Measurements from ENCODE around the gene AKR1C1.
"Not testable (repeated sequence)": the region's sequence is repeated elsewhere in the genome, so short reads cannot be mapped to it uniquely, and the experiment has no call there.

AKR1C1 gene

GRCh38 chr10:5014936-5015335 lies 51.7 kb downstream of the AKR1C1 start:
- DNase-seq (ENCODE audit: low spot score), result no peak
- TF ChIP-seq CTCF (IDR thresholded peaks at IDR 0.05; ENCODE audit: borderline replicate concordance, control extremely low read depth, extremely low read depth, insufficient read depth, missing control alignments), result no peak
- in situ Hi-C loops (cut with MboI; ENCODE audit: low sequenced_read_pairs, unreplicated experiment), result no loop called here

DNA sequence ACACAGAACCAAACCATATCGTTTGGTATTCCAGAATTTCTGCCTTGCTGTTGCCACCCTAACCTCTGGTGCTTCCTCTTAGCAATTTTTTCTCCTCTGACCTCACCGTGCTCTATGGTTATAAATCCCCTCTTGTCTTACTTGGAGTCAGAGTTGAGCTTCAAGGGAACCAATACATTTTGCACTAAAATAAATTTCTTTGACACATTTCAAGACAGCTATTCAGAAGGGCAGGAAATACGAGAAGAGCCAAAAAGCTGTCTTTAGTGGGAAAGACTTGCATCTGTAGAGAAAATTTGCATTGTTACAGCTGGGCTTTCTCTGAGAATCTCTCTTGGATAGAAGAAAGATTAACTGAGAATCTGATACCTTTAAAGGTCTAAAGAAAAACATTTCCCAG lies 54.9 kb downstream of the AKR1C1 start:
- in situ Hi-C loops (cut with MboI; ENCODE audit: low sequenced_read_pairs, unreplicated experiment), result no loop called here
- DNase-seq (ENCODE audit: low spot score), result no peak
- no peak for TF ChIP-seq CTCF (IDR thresholded peaks at IDR 0.05; ENCODE audit: borderline replicate concordance, control extremely low read depth, extremely low read depth, insufficient read depth, missing control alignments)

GRCh38 chr10:5018671-5019277 lies 55.6 kb downstream of the AKR1C1 start:
- DNase-seq (ENCODE audit: low spot score); in situ Hi-C loops (cut with MboI; ENCODE audit: low sequenced_read_pairs, unreplicated experiment): not testable (repeated sequence)

DNA sequence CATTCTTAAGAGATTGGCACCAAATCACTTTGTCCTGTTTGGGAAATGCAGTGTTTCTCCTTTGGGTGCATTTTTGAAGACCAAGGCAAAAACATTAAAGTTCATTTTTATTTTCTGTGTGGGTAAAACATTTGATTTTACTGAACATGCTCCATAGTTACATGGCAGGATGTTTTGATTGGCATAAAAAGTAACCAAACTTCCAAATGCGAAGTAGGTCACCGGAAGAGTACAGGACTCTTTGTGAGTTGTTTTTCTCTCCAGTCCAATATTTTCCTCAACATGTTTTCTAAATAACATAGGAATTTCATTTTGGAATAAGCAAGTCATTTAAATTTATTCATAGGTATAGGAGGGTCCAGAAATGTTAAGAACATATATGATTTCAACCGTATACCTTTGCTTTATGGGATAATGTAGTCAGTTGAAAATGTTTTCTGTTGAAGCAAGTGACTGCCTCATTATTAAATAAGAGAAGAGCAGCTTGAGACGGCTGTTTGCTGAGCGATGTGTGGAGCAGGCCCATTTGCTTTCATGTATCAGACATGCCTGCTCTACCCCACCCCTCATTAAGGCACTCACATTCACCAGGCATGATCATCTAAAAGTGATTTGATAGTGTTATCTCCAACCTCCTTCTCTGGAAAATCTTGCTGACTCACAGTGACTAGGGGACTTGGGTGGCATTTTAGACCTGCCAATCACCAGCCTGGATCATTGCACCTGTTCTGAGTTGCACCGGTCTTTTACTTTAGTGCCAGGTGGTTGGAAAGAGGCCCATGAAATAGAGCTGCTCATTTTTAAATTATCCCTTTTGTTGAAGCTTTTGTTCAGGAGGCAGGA lies 56.8 kb downstream of the AKR1C1 start:
- in situ Hi-C loops (cut with MboI; ENCODE audit: low sequenced_read_pairs, unreplicated experiment); DNase-seq (ENCODE audit: low spot score): not testable (repeated sequence)

- in situ Hi-C loops (cut with MboI; ENCODE audit: low sequenced_read_pairs, unreplicated experiment), result not testable (repeated sequence)
Observed at GRCh38 chr10:5021624-5022290, 58.5 kb downstream of the AKR1C1 start.

DNA sequence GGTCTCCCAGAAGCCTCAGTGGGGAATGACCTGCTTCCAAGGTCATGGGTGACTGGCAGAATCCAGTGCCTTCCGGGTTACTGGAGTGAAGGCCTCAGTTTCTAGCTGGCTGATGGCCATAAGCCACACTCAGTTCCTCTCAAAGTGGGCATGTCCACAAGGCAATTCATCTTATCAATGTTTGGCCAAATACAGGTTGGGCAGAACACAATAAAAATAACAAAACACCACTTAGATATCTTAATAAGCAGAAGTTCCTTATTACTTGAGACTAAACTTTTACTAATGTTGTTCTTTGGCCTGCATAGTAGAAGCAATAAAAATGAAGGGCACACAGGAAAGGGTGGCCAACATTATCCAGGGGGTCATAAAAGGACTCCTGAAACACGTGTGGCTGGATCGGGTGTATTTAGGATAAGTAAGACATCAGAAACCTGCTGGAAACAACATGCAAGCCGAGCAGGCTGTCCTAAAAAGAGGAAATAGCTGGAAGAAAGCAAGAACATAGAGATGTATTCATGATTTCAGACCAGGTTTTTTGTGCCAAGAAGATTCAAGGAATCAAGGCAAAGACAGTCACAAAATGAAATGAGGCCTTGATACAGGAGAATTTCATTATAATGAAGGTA lies 60.1 kb downstream of the AKR1C1 start:
- no peak for TF ChIP-seq CTCF (IDR thresholded peaks at IDR 0.05; ENCODE audit: borderline replicate concordance, control extremely low read depth, extremely low read depth, insufficient read depth, missing control alignments)
- DNase-seq (ENCODE audit: low spot score), result no peak
- in situ Hi-C loops (cut with MboI; ENCODE audit: low sequenced_read_pairs, unreplicated experiment), result no loop called here

More at GRCh38 chr10:5021624-5022290, 58.5 kb downstream of the AKR1C1 start:
- DNase-seq (ENCODE audit: low spot score), result not testable (repeated sequence)

DNA sequence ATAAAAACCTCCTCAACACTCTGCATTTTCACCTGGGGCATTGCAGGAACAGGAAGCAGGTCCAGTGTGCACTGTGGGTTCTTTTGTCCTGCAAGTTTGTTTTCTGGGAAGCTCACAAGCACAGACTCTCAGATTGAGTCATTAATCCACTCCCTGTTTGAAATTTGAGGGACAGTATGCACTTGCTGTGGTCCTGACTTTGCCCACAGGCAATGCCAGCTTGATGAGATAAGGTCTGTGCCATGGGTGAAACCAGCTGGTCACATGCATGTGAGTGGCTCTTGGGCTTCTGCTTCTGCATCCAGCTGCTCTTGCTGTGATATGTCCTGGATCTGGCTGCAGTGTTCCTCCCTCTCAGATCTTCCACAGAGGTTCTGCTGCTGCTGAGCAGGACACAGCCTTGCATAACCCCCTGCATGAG lies 62.3 kb downstream of the AKR1C1 start:
- in situ Hi-C loops (cut with MboI; ENCODE audit: low sequenced_read_pairs, unreplicated experiment), result not testable (repeated sequence)

DNA sequence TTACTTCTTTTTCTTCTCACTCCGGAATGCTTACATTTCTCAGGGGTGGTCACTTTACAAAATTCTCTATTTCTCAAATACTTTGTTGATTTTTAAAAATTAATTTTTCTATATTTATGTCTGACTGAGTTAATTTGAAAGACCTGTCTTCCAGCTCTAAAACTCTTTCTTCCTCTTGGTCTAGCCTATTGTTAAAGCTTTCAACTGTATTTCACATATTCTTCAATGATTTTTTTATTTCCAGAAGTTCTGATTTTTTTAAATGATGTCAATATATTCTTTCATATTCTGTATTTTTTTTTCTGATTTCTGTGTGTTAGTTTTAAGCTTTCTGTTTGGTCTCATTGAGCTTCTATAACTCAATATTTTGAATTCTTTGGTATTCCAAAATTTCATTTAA lies 67.8 kb downstream of the AKR1C1 start:
- no peak for DNase-seq (ENCODE audit: low spot score)
- in situ Hi-C loops (cut with MboI; ENCODE audit: low sequenced_read_pairs, unreplicated experiment), result no loop called here
- TF ChIP-seq CTCF (IDR thresholded peaks at IDR 0.05; ENCODE audit: borderline replicate concordance, control extremely low read depth, extremely low read depth, insufficient read depth, missing control alignments), result no peak

More for the DNA sequence above, 62.3 kb downstream of the AKR1C1 start:
- DNase-seq (ENCODE audit: low spot score), result not testable (repeated sequence)

GRCh38 chr10:5031588-5031987 lies 68.4 kb downstream of the AKR1C1 start:
- in situ Hi-C loops (cut with MboI; ENCODE audit: low sequenced_read_pairs, unreplicated experiment); DNase-seq (ENCODE audit: low spot score): not testable (repeated sequence)

DNA sequence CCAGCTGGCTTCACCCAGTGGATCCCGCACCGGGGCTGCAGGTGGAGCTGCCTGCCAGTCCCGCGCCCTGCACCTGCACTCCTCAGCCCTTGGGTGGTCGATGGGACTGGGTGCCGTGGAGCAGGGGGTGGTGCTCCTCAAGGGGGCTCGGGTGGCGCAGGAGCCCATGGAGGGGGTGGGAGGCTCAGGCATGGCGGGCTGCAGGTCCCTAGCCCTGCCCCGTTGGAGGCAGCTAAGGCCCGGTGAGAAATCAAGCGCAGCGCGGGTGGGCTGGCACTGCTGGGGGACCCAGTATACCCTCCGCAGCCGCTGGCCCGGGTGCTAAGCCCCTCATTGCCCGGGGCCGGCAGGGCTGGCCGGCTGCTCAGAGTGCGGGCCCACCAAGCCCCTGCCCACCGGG lies 69.2 kb downstream of the AKR1C1 start:
- DNase-seq (ENCODE audit: low spot score); in situ Hi-C loops (cut with MboI; ENCODE audit: low sequenced_read_pairs, unreplicated experiment): not testable (repeated sequence)

Data from GM13976 (cell line).